ENCODE data around the gene ERBB4. TPM values are rescaled to one million over a fixed set of nuclear protein-coding genes. Genes with fewer than 3 reads are reported as not detected.

Gene ERBB4
- total and polyA plus RNA-seq, 2 of the 8 experiments (the other 6 are each of a cell fraction or from before 2014, with no cell fraction given): 0.34 to 1.3 TPM

DNA sequence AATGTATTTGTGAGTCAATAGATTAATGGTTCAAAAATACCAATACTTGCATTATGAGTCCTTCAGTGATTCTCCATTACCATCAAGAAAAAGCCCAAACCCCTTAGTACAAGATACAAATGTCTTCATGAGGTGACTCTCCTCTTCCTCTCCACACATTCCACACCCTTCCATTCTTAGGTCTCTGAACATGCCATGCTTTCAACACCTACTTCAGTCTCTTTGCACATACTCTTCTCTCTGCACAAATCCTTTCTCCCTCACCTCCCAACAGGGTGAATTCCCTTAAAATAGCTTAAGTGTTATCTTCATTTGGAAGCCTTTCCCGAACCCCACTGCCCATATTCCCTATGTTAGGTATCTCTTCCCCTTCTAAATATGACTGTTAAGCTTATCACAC, 131.9 kb downstream of the ERBB4 start:
- Histone ChIP-seq H3K9ac (replicated peaks in 1 of 4; ENCODE audit: extremely low read depth in 1 of 4, low read depth in 3 of 4, low read length in 3 of 4) (no peak overlapping the region; a peak in 1 of 7 replicates), H4K5ac (ENCODE audit: insufficient read length, low read depth, low read length) (no peak overlapping the region), H4K20me1 (replicated peaks in 1 of 2; ENCODE audit: control insufficient read depth in 1 of 2, insufficient read depth in 2 of 2, low read length in 2 of 2) (no peaks in the 10 kb centered on the region), H3K23ac (ENCODE audit: insufficient read length) (no peak overlapping the region), H2BK120ac (replicated peaks; ENCODE audit: low read depth, low read length) (no peak overlapping the region), H3K23me2 (ENCODE audit: low read depth, low read length) (no peaks in the 10 kb centered on the region), H2BK20ac (ENCODE audit: low read length) (no peak overlapping the region), H2AFZ (ENCODE audit: low read length) (no peak overlapping the region), H4K8ac (ENCODE audit: extremely low read depth, insufficient read depth, low read length) (no peak overlapping the region), H3K4me2 (ENCODE audit: insufficient read depth in 1 of 2, low read depth in 2 of 2, low read length in 2 of 2) (no peak overlapping the region), H2BK5ac (ENCODE audit: low read depth, low read length) (no peak overlapping the region), H2AK5ac (ENCODE audit: low read depth, low read length) (no peak overlapping the region), H3K79me2 (ENCODE audit: control insufficient read depth in 1 of 2, insufficient read depth in 2 of 2, low read length in 2 of 2) (no peaks in the 10 kb centered on the region), H2BK15ac (ENCODE audit: low read length) (no peak overlapping the region), H3K9me3 (ENCODE audit: insufficient read depth in 2 of 2, low read depth in 1 of 2, low read length in 1 of 2) (no peaks in the 10 kb centered on the region), H3K4ac (replicated peaks; ENCODE audit: insufficient read length, low read depth, low read length) (no peak overlapping the region), H3K4me1 (replicated peaks in 1 of 4; ENCODE audit: control insufficient read depth in 3 of 4, insufficient read depth in 4 of 4, low read length in 3 of 4) (no peaks in the 10 kb centered on the region), H3K18ac (ENCODE audit: extremely low read depth, low read length) (no peak overlapping the region), H3K56ac (replicated peaks; ENCODE audit: insufficient read length, low read depth, low read length) (no peak overlapping the region), H3K36me3 (ENCODE audit: control insufficient read depth in 2 of 4, insufficient read depth in 4 of 4, low read length in 3 of 4) (no peaks in the 10 kb centered on the region), H3K27me3 (replicated peaks in 1 of 4; ENCODE audit: control insufficient read depth in 3 of 4, extremely low read depth in 1 of 4, insufficient read depth in 3 of 4, low read length in 3 of 4) (no peaks in the 10 kb centered on the region), H4K91ac (replicated peaks; ENCODE audit: insufficient read length, low read length) (no peak overlapping the region), H3K4me3 (ENCODE audit: extremely low read depth in 1 of 4, insufficient read depth in 2 of 4, low read depth in 3 of 4, low read length in 4 of 4) (no peak overlapping the region), H3K79me1 (ENCODE audit: low read depth, low read length) (no peaks in the 10 kb centered on the region), H2BK12ac (ENCODE audit: low read depth, low read length) (no peak overlapping the region), H3K14ac (ENCODE audit: insufficient read length) (no peak overlapping the region), H3K27ac (ENCODE audit: low read depth, low read length) (no peak overlapping the region)
- no peak for FAIRE-seq
- no peak for DNase-seq (ENCODE audit: low read depth in 1 of 2, low spot score in 2 of 2)
- WGBS, 2 experiments (ENCODE audit: extremely low coverage in 1 of 2, insufficient coverage in 1 of 2, insufficient read length in 1 of 2, insufficient replicate concordance in 2 of 2, low coverage in 1 of 2, low lambda C conversion rate in 2 of 2, missing lambda C conversion rate in 1 of 2): 96% methylated on average over 1 of the region's 1 CpG; no CpG with 5 or more reads in 1 of the 2 experiments
- ChIA-PET CTCF (ENCODE audit: partially characterized antibody) (no interaction called here), POLR2A (ENCODE audit: partially characterized antibody) (no interaction called here)
- TF ChIP-seq KDM1A (IDR thresholded peaks at IDR 0.05; ENCODE audit: borderline replicate concordance, low read length) (no peak), KDM4A (IDR thresholded peaks at IDR 0.05; ENCODE audit: low read depth, low read length, severe bottlenecking) (no peak), CBX8 (IDR thresholded peaks at IDR 0.05; ENCODE audit: borderline replicate concordance, low read depth, low read length) (no peak), CEBPB (IDR thresholded peaks at IDR 0.05; ENCODE audit: low read depth, low read length) (no peak), CTBP2 (IDR thresholded peaks at IDR 0.05; ENCODE audit: borderline replicate concordance, insufficient read depth, insufficient read length, low read length) (no peak), GABPA (IDR thresholded peaks at IDR 0.05; ENCODE audit: borderline replicate concordance, insufficient read depth, low read length) (no peak), SIN3A (conservative IDR thresholded peaks at IDR 0.05 in 1 of 2, IDR thresholded peaks at IDR 0.05 in 1 of 2; ENCODE audit: low read depth in 1 of 2, low read length in 2 of 2) (no peak), POLR2A (IDR thresholded peaks at IDR 0.05; ENCODE audit: control extremely low read depth in 1 of 2, low read depth in 2 of 2, low read length in 2 of 2) (no peak)
